HCT116 (cell line): Measurements from ENCODE around the gene COPG1. TPM values are rescaled to one million over a fixed set of nuclear protein-coding genes. Genes with fewer than 3 reads are reported as not detected.

Experiments used
- ATAC-seq: fragments of 200-7000 bp; cut with Tn5 transposase; 2 replicates; pipeline ENCODE4 v1.9.1; 2020; ENCODE audit warnings: mild to moderate bottlenecking, moderate library complexity
- BruUV-seq: library from RNA; stranded (reverse); fragments of 400-500 nt; replicated peaks from 2 replicates; lab custom pipeline; 2021; lab: Mats Ljungman, UMichigan
- CTCF ChIA-PET: fragments of 300-600 bp; sonication (Branson Sonifier 250); formaldehyde crosslinking; loops from one replicate; lab custom pipeline; 2021; ENCODE audit warnings: antibody characterized with exemption; lab: Charles Lee
- POLR2A ChIA-PET: fragments of 300-600, 350-600 bp; sonication (Branson Sonifier 250); formaldehyde crosslinking; loops from one replicate; lab custom pipeline; 2021; ENCODE audit warnings: antibody characterized with exemption; lab: Charles Lee
- RAD21 ChIA-PET, 2 experiments: fragments of 300-600 bp; sonication (Branson Sonifier 250); formaldehyde crosslinking; loops; one replicate each; lab custom pipeline; 2023; ENCODE audit warnings: low total read pairs in 2 of 2; ENCODE audit not compliant: uncharacterized antibody in 2 of 2, unreplicated experiment in 2 of 2, low non-redundant PET in 1 of 2; lab: Charles Lee
- DNase-seq: peaks from one replicate; pipeline ENCODE4 v3.0.0-alpha.2; 2010; ENCODE audit warnings: low read depth, low spot score
- H2AFZ ChIP-seq: fragments of 200-600 bp; shearing (Covaris generic), sonication (generic); 2 replicates; pipeline ENCODE4 v1.6.1; 2017; ENCODE audit warnings: low read depth, mixed run types, mixed read lengths, antibody characterized with exemption, low read length; ENCODE audit not compliant: poor library complexity, severe bottlenecking
- H3K27ac ChIP-seq: 2 replicates; pipeline ENCODE4 v1.5.1; 2012; ENCODE audit warnings: low read depth, low read length
- H3K27me3 ChIP-seq: fragments of 200-600 bp; sonication (generic); 2 replicates; pipeline ENCODE4 v1.6.1; 2016; ENCODE audit warnings: mixed run types, low read length, mixed read lengths; ENCODE audit not compliant: insufficient read depth
- H3K36me3 ChIP-seq, 2 experiments: fragments of 200-500 bp in 1 of 2; fragments of 200-600 bp in 1 of 2; sonication (Bioruptor generic) in 1 of 2; sonication (generic) in 1 of 2; 2 replicates each; pipeline versions ENCODE4 v1.5.1 to v1.6.1; 2014 to 2016; ENCODE audit warnings: low read length in 2 of 2, inconsistent platforms in 1 of 2, mixed read lengths in 1 of 2, mixed run types in 1 of 2; ENCODE audit not compliant: insufficient read depth in 2 of 2, control insufficient read depth in 1 of 2
- H3K4me1 ChIP-seq, 2 experiments: fragments of 200-600 bp in 1 of 2; sonication (generic) in 1 of 2; 2 replicates each; pipeline versions ENCODE4 v1.5.1 to v1.6.1; 2012 to 2017; ENCODE audit warnings: low read length in 2 of 2, inconsistent platforms in 1 of 2, mild to moderate bottlenecking in 1 of 2, mixed read lengths in 1 of 2, mixed run types in 1 of 2, moderate library complexity in 1 of 2; ENCODE audit not compliant: insufficient read depth in 2 of 2, control insufficient read depth in 1 of 2
- H3K4me2 ChIP-seq: fragments of 200-600 bp; sonication (generic); 2 replicates; pipeline ENCODE4 v1.6.1; 2017; ENCODE audit warnings: mixed run types, low read length, mixed read lengths
- H3K4me3 ChIP-seq, 2 experiments: fragments of 200-600 bp in 1 of 2; sonication (generic) in 1 of 2; replicated peaks in 1 of 2; 2 replicates each; pipeline ENCODE4 v1.5.1; 2011 to 2016; ENCODE audit warnings: low read length in 2 of 2, control low read depth in 1 of 2, low read depth in 1 of 2, mild to moderate bottlenecking in 1 of 2, mixed read lengths in 1 of 2, mixed run types in 1 of 2
- H3K79me2 ChIP-seq: fragments of 200-600 bp; sonication (generic); 2 replicates; pipeline ENCODE4 v1.6.1; 2017; ENCODE audit warnings: mild to moderate bottlenecking, mixed run types, low read length, moderate library complexity, mixed read lengths; ENCODE audit not compliant: insufficient read depth
- H3K9ac ChIP-seq: fragments of 200-600 bp; sonication (generic); 2 replicates; pipeline ENCODE4 v1.6.1; 2016; ENCODE audit warnings: low read length, mixed read lengths
- H3K9me2 ChIP-seq: fragments of 200-600 bp; sonication (generic), shearing (Covaris generic); 2 replicates; pipeline ENCODE4 v1.6.1; 2017; ENCODE audit warnings: mixed run types, mild to moderate bottlenecking, moderate library complexity; ENCODE audit not compliant: insufficient read depth
- H3K9me3 ChIP-seq, 2 experiments: fragments of 200-500 bp in 1 of 2; fragments of 200-600 bp in 1 of 2; sonication (Bioruptor generic) in 1 of 2; sonication (generic) in 1 of 2; 2 replicates each; pipeline ENCODE4 v1.6.1; 2014 to 2017; ENCODE audit warnings: low read length in 2 of 2, mixed read lengths in 2 of 2, inconsistent platforms in 1 of 2, low read depth in 1 of 2, mild to moderate bottlenecking in 1 of 2, mixed run types in 1 of 2, moderate library complexity in 1 of 2; ENCODE audit not compliant: control insufficient read depth in 1 of 2, insufficient read depth in 1 of 2
- H4K20me1 ChIP-seq: fragments of 200-600 bp; sonication (generic), shearing (Covaris generic); 2 replicates; pipeline ENCODE4 v1.6.1; 2017; ENCODE audit warnings: mixed run types, mild to moderate bottlenecking, moderate library complexity; ENCODE audit not compliant: insufficient read depth
- CEBPB ChIP-seq: IDR thresholded peaks from 2 replicates; pipeline ENCODE4 v1.6.1; 2012; ENCODE audit warnings: low read depth
- EGR1 ChIP-seq: IDR thresholded peaks from 2 replicates; pipeline ENCODE4 v1.6.1; 2012; ENCODE audit warnings: low read depth
- ELF1 ChIP-seq: IDR thresholded peaks from 2 replicates; pipeline ENCODE4 v1.6.1; 2012; ENCODE audit warnings: low read depth, borderline replicate concordance
- MAX ChIP-seq: IDR thresholded peaks from 2 replicates; pipeline ENCODE4 v1.6.1; 2012
- POLR2A ChIP-seq: IDR thresholded peaks from 2 replicates; pipeline ENCODE4 v1.7.0; 2011; ENCODE audit warnings: borderline replicate concordance; ENCODE audit not compliant: insufficient read depth, insufficient read length; ENCODE audit errors: extremely low read depth
- POLR2AphosphoS5 ChIP-seq: IDR thresholded peaks from 2 replicates; pipeline ENCODE4 v1.6.1; 2011; ENCODE audit warnings: mild to moderate bottlenecking, low read depth, low read length, moderate library complexity
- REST ChIP-seq: IDR thresholded peaks from 2 replicates; pipeline ENCODE4 v1.6.1; 2012; ENCODE audit warnings: low read depth
- SP1 ChIP-seq: IDR thresholded peaks from 2 replicates; pipeline ENCODE4 v1.6.1; 2012; ENCODE audit warnings: low read depth
- SRF ChIP-seq: IDR thresholded peaks from 2 replicates; pipeline ENCODE4 v1.6.1; 2012; ENCODE audit warnings: low read depth
- intact Hi-C: fragments of 100-400 bp; cut with micrococcal nuclease; formaldehyde crosslinking; loops from 2 replicates; pipeline ENCODE4 v1.10.0; 2022
- total RNA-seq: library from RNA; stranded (reverse); gene quantifications from one replicate; pipeline ENCODE4 v1.2.1, GENCODE V29; 2021; ENCODE audit not compliant: unreplicated experiment
- TF ChIP-seq, protein P1 (sequence below): IDR thresholded peaks from 2 replicates; pipeline ENCODE4 v1.6.1; 2012

The COPG1 gene
- total RNA-seq, 1 experiment from 2014 or later = 182 TPM

DNA sequence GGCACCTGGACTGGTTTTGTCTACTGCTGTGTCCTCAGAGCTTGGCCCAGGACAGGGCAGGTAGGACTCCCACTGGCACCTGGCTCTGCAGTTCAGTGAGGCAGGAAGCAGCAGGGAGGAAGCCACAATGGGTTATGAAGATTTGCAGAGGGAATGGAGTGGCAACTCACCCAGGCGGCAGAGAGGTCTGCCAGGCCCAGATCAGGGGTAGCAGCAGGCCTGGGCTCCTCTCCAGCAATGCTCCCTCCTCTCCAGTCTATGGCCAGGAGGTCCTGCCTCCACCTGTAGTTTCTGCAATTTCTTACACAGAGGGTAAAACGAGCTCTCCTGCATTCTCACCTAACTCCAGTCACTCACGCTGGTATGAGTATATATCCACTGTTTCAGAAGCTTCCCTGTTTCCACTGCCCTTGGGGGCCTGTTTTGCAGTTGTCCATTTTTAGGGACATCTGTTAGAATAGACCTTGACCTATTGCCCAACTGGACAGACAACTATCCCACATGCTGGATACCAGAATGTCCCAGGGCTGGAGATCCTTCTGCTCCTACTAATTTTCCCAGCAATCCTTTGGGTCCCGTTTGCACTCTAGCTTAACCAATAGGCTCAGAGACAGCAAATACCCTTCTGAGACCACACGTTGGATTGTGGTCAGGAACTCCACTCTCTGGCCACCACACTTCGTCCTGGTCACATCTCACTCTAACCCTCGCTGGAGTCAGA lies 64.4 kb downstream of the COPG1 start:
- H3K4me3 ChIP-seq = peak overlapping the region; percentile 85 to 93; a peak in 3 of 4 replicates
- H3K4me1 ChIP-seq = peaks cover 14 to 35% of the 10 kb centered on the region in 2 experiments
- no peaks in the 10 kb centered on the region for H3K36me3 ChIP-seq
- H4K20me1 ChIP-seq = no peaks in the 10 kb centered on the region
- no peak for DNase-seq
- no peaks in the 10 kb centered on the region for H3K9me3 ChIP-seq
- intact Hi-C loops = no loop called here
- peak overlapping the region; percentile 95 for H3K4me2 ChIP-seq
- no TSS peak for BruUV-seq
- CTCF ChIA-PET = interaction anchor here (0.7 kb wide), 1 partner anchor 9 kb away, joined by 3 read pairs; no protein-coding TSS in a partner anchor
- H3K27me3 ChIP-seq = no peaks in the 10 kb centered on the region
- H3K27ac ChIP-seq = peak overlapping the region; percentile 4; the same call in 1 of the 2 replicates
- no peak overlapping the region for H2AFZ ChIP-seq
- H3K9me2 ChIP-seq = no peaks in the 10 kb centered on the region
- no peak overlapping the region; the same call in 1 of the 2 replicates for H3K9ac ChIP-seq
- peak; percentile 68 for TF ChIP-seq POLR2AphosphoS5
- TF ChIP-seq POLR2A = peak; percentile 49
- TF ChIP-seq MAX = no peak
- TF ChIP-seq REST = no peak
- no peak for TF ChIP-seq SP1
- TF ChIP-seq ELF1 = no peak
- no peak for TF ChIP-seq CEBPB
- TF ChIP-seq SRF = no peak
- TF ChIP-seq EGR1 = no peak
- TF ChIP-seq, protein P1, sequence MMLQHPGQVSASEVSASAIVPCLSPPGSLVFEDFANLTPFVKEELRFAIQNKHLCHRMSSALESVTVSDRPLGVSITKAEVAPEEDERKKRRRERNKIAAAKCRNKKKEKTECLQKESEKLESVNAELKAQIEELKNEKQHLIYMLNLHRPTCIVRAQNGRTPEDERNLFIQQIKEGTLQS = no peak
- H3K79me2 ChIP-seq = peaks cover 7% of the 10 kb centered on the region; the same call in 1 of the 2 replicates
- RAD21 ChIA-PET = no interaction called here
- no peak for ATAC-seq
- POLR2A ChIA-PET = interaction anchor here (0.6 to 1.3 kb wide), 5 partner anchors 34 to 310 kb away, joined by 3 read pairs; partner anchors contain the start of genes COPG1 and RAB43
